Fibroblast of skin of abdomen (primary cell): ENCODE data around the gene TENT5C.

ENCODE experiments used
- DNase-seq: peaks from one replicate; pipeline ENCODE4 v3.0.0-alpha.2; 2013

TENT5C gene

GRCh38 chr1:117636637-117637425 is 31.0 kb downstream of the TENT5C start:
- no peak for DNase-seq

GRCh38 chr1:117638141-117638540 is 32.3 kb downstream of the TENT5C start:
- DNase-seq = no peak

GRCh38 chr1:117638759-117639158 is 32.9 kb downstream of the TENT5C start:
- DNase-seq = no peak

GRCh38 chr1:117639741-117640140 is 33.9 kb downstream of the TENT5C start:
- DNase-seq = no peak

- DNase-seq = no peak
These were observed 35.7 kb downstream of the TENT5C start for GRCh38 chr1:117641536-117641935.

- DNase-seq = no peak
These were observed 37.1 kb downstream of the TENT5C start for GRCh38 chr1:117642963-117643362.

- DNase-seq = no peak
These were observed 37.8 kb downstream of the TENT5C start for GRCh38 chr1:117643601-117644000.

GRCh38 chr1:117644696-117645311 is 39.0 kb downstream of the TENT5C start:
- DNase-seq = no peak

GRCh38 chr1:117645343-117645742 is 39.5 kb downstream of the TENT5C start:
- DNase-seq = no peak

GRCh38 chr1:117646007-117646811 is 40.4 kb downstream of the TENT5C start:
- DNase-seq = peak; percentile 76

- no peak for DNase-seq
These were observed 41.1 kb downstream of the TENT5C start for GRCh38 chr1:117646956-117647355.

GRCh38 chr1:117648015-117648414 is 42.2 kb downstream of the TENT5C start:
- DNase-seq = no peak

GRCh38 chr1:117650840-117651568 is 45.2 kb downstream of the TENT5C start:
- DNase-seq = no peak

- DNase-seq = no peak
These were observed 45.8 kb downstream of the TENT5C start for GRCh38 chr1:117651616-117652015.

- no peak for DNase-seq
These were observed 46.6 kb downstream of the TENT5C start for GRCh38 chr1:117652421-117652820.

GRCh38 chr1:117653195-117653594 is 47.3 kb downstream of the TENT5C start:
- no peak for DNase-seq

GRCh38 chr1:117653732-117654492 is 48.1 kb downstream of the TENT5C start:
- no peak for DNase-seq

GRCh38 chr1:117654493-117655219 is 48.8 kb downstream of the TENT5C start:
- DNase-seq = no peak

GRCh38 chr1:117655220-117655577 is 49.4 kb downstream of the TENT5C start:
- DNase-seq = no peak

GRCh38 chr1:117656202-117656641 is 50.4 kb downstream of the TENT5C start:
- DNase-seq = no peak

GRCh38 chr1:117657031-117657430 is 51.2 kb downstream of the TENT5C start:
- DNase-seq = peak; percentile 91
